GM06990 (cell line): ENCODE results near the gene ANO4.
"Not testable (repeated sequence)": the region's sequence is repeated elsewhere in the genome, so short reads cannot be mapped to it uniquely, and the experiment has no call there.

Experiments used
- DNase-seq: peaks from one replicate; pipeline ENCODE4 v3.0.0-alpha.2; 2011; ENCODE audit not compliant: insufficient read length; ENCODE audit errors: extremely low read depth
- H3K27me3 ChIP-seq: replicated peaks from 2 replicates; pipeline ENCODE4 v1.6.0; 2011; ENCODE audit warnings: low read length; ENCODE audit not compliant: control insufficient read depth, insufficient read depth
- H3K36me3 ChIP-seq: 2 replicates; pipeline ENCODE4 v1.5.1; 2011; ENCODE audit warnings: low read length; ENCODE audit not compliant: control insufficient read depth, insufficient read depth
- H3K4me3 ChIP-seq: replicated peaks from 2 replicates; pipeline ENCODE4 v1.5.1; 2011; ENCODE audit warnings: low read depth, mild to moderate bottlenecking, control low read depth, low read length
- TF ChIP-seq, protein P1 (sequence below): IDR thresholded peaks from 2 replicates; pipeline ENCODE4 v1.5.1; 2011; ENCODE audit warnings: low read length, control low read depth, mild to moderate bottlenecking, inconsistent platforms; ENCODE audit not compliant: insufficient read depth, poor library complexity, severe bottlenecking

Gene ANO4

DNA sequence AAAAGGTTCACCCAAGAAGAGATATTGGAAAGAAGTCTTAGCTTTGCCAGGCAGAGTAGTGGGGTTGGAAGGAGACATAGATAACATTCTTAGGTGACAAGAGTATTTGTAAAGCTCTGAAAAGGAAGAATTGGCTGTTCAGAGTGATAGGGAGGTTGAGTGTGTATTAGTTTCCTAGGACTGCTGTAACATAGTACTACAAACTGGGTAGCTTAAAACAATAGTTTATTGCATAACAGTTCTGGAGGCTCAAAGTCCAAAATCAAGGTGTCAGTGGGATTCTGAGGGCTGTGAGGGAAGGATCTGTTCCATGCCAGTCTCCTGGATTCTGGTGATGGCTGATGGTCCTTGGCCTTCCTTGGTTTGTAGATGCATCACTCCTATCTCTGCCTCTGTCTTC is 258.6 kb downstream of the ANO4 start:
- no peak for DNase-seq
- Histone ChIP-seq H3K27me3 (no peaks in the 10 kb centered on the region), H3K36me3 (no peaks in the 10 kb centered on the region), H3K4me3 (no peak overlapping the region)
- TF ChIP-seq, protein P1, sequence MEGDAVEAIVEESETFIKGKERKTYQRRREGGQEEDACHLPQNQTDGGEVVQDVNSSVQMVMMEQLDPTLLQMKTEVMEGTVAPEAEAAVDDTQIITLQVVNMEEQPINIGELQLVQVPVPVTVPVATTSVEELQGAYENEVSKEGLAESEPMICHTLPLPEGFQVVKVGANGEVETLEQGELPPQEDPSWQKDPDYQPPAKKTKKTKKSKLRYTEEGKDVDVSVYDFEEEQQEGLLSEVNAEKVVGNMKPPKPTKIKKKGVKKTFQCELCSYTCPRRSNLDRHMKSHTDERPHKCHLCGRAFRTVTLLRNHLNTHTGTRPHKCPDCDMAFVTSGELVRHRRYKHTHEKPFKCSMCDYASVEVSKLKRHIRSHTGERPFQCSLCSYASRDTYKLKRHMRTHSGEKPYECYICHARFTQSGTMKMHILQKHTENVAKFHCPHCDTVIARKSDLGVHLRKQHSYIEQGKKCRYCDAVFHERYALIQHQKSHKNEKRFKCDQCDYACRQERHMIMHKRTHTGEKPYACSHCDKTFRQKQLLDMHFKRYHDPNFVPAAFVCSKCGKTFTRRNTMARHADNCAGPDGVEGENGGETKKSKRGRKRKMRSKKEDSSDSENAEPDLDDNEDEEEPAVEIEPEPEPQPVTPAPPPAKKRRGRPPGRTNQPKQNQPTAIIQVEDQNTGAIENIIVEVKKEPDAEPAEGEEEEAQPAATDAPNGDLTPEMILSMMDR: no peak

GRCh38 chr12:101055940-101056339 is 261.4 kb downstream of the ANO4 start:
- DNase-seq: no peak
- TF ChIP-seq, protein P1: no peak
- Histone ChIP-seq H3K27me3 (no peaks in the 10 kb centered on the region), H3K36me3 (no peaks in the 10 kb centered on the region), H3K4me3 (no peak overlapping the region)

DNA sequence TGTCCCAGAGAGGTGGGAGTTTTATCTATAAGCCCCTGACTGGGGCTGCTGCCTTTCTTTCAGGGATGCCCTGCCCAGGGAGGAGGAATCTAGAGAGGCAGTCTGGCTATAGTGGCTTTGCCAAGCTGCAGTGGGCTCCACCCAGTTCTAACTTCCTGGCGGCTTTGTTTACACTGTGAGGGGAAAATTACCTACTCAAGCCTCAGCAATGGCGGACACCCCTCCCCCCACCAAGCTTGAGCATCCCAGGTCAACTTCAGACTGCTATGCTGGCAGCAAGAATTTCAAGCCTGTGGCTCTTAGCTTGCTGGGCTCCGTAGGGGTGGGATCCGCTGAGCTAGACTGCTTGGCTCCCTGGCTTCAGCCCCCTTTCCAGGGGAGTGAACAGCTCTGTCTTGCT is 267.9 kb downstream of the ANO4 start:
- not testable (repeated sequence) for DNase-seq, H3K4me3 ChIP-seq, H3K36me3 ChIP-seq, H3K27me3 ChIP-seq

GRCh38 chr12:101064721-101065120 is 270.1 kb downstream of the ANO4 start:
- TF ChIP-seq, protein P1: no peak
- Histone ChIP-seq H3K4me3 (no peak overlapping the region), H3K36me3 (no peaks in the 10 kb centered on the region), H3K27me3 (no peaks in the 10 kb centered on the region)
- no peak for DNase-seq

- no peaks in the 10 kb centered on the region for H3K36me3 ChIP-seq
- no peaks in the 10 kb centered on the region for H3K27me3 ChIP-seq
- TF ChIP-seq, protein P1: no peak
- no peak for DNase-seq
- H3K4me3 ChIP-seq: no peak overlapping the region
These were observed 271.9 kb downstream of the ANO4 start for GRCh38 chr12:101066489-101066888.

DNA sequence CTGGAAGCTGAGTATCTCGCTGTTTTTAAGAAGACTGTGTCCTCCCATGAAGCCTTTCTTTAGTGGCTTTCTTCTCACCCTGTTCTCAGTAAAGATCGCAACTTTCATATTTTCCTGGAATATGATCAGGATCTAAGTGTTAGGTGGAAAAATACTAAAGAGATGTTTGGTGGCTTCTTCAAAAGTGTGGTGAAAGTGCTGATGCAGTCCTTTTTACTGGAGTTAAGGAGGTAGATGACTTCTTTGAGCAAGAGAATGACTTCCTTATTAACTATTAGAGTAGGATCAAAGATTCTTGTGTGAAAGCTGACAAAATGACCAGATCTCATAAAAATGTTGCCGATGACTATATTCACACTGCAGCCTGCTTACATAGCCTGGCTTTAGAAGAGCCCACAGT is 273.8 kb downstream of the ANO4 start:
- no peak for DNase-seq
- TF ChIP-seq, protein P1: no peak
- H3K36me3 ChIP-seq: no peaks in the 10 kb centered on the region
- H3K27me3 ChIP-seq: no peaks in the 10 kb centered on the region
- H3K4me3 ChIP-seq: no peak overlapping the region
